Mesenchymal stem cell (in vitro differentiated cells and primary cell): ENCODE data around the gene PGK1.
A peak's percentile ranks its signal among the peaks of the same experiment; 100 is the strongest.

Source experiments
- DNase-seq: peaks from one replicate; pipeline ENCODE4 v3.0.0-alpha.2; 2013
- H2AFZ ChIP-seq: one replicate; pipeline ENCODE4 v1.6.1; 2013; ENCODE audit warnings: low read depth, mild to moderate bottlenecking, control low read depth, inconsistent platforms, low read length, moderate library complexity
- H2AK5ac ChIP-seq: 2 replicates; pipeline ENCODE4 v1.6.1; 2013; ENCODE audit warnings: low read length, moderate library complexity, mild to moderate bottlenecking, inconsistent platforms; ENCODE audit not compliant: severe bottlenecking
- H2BK120ac ChIP-seq: one replicate; pipeline ENCODE4 v1.6.1; 2013; ENCODE audit warnings: low read depth, mild to moderate bottlenecking, inconsistent platforms, low read length, moderate library complexity
- H2BK12ac ChIP-seq, 2 experiments: one replicate each; pipeline ENCODE4 v1.6.1; 2013; ENCODE audit warnings: inconsistent platforms in 2 of 2, low read length in 2 of 2, mild to moderate bottlenecking in 2 of 2, moderate library complexity in 2 of 2, control low read depth in 1 of 2
- H2BK15ac ChIP-seq: one replicate; pipeline ENCODE4 v1.6.1; 2013; ENCODE audit warnings: mild to moderate bottlenecking, low read depth, inconsistent platforms; ENCODE audit not compliant: poor library complexity, severe bottlenecking
- H2BK5ac ChIP-seq: 2 replicates; pipeline ENCODE4 v1.6.1; 2013; ENCODE audit warnings: low read depth, mild to moderate bottlenecking, low read length, control low read depth, inconsistent platforms; ENCODE audit not compliant: poor library complexity, severe bottlenecking
- H3K14ac ChIP-seq, 2 experiments: one replicate each; pipeline ENCODE4 v1.6.1; 2013; ENCODE audit warnings: inconsistent platforms in 2 of 2, low read length in 2 of 2, control low read depth in 1 of 2, mild to moderate bottlenecking in 1 of 2, moderate library complexity in 1 of 2
- H3K18ac ChIP-seq, 2 experiments: one replicate each; pipeline ENCODE4 v1.6.1; 2013; ENCODE audit warnings: inconsistent platforms in 2 of 2, low read length in 2 of 2, control low read depth in 1 of 2, low read depth in 1 of 2, mild to moderate bottlenecking in 1 of 2
- H3K23ac ChIP-seq, 2 experiments: one replicate each; pipeline ENCODE4 v1.6.1; 2013; ENCODE audit warnings: inconsistent platforms in 2 of 2, low read length in 2 of 2, mild to moderate bottlenecking in 2 of 2, moderate library complexity in 2 of 2, control low read depth in 1 of 2
- H3K27ac ChIP-seq: 2 replicates; pipeline ENCODE4 v1.5.1; 2013; ENCODE audit warnings: mild to moderate bottlenecking, moderate library complexity, low read length, control low read depth, inconsistent platforms; ENCODE audit not compliant: poor library complexity, severe bottlenecking
- H3K27me3 ChIP-seq, 2 experiments: 2 replicates each; pipeline versions ENCODE4 v1.6.1 to v1.7.0; 2013; ENCODE audit warnings: low read length in 2 of 2, mild to moderate bottlenecking in 2 of 2, moderate library complexity in 2 of 2, control low read depth in 1 of 2, inconsistent platforms in 1 of 2; ENCODE audit not compliant: control insufficient read depth in 1 of 2, insufficient read depth in 1 of 2
- H3K36me3 ChIP-seq, 2 experiments: 2 replicates each; pipeline versions ENCODE4 v1.6.1 to v1.7.0; 2013; ENCODE audit warnings: low read length in 2 of 2, control low read depth in 1 of 2, inconsistent platforms in 1 of 2, low read depth in 1 of 2, mild to moderate bottlenecking in 1 of 2; ENCODE audit not compliant: insufficient read depth in 2 of 2, control insufficient read depth in 1 of 2
- H3K4ac ChIP-seq, 2 experiments: one replicate each; pipeline ENCODE4 v1.6.1; 2013; ENCODE audit warnings: inconsistent platforms in 2 of 2, low read length in 2 of 2, mild to moderate bottlenecking in 2 of 2, moderate library complexity in 2 of 2, control low read depth in 1 of 2, low read depth in 1 of 2
- H3K4me1 ChIP-seq: 2 replicates; pipeline ENCODE4 v1.6.1; 2013; ENCODE audit warnings: low read depth, low read length, control low read depth; ENCODE audit not compliant: control insufficient read depth, insufficient read depth
- H3K4me2 ChIP-seq: 2 replicates; pipeline ENCODE4 v1.6.1; 2013; ENCODE audit warnings: low read length, mild to moderate bottlenecking, inconsistent platforms; ENCODE audit not compliant: poor library complexity, severe bottlenecking
- H3K4me3 ChIP-seq, 2 experiments: 2 replicates each; pipeline versions ENCODE4 v1.5.1 to v1.7.0; 2013; ENCODE audit warnings: low read length in 2 of 2, mild to moderate bottlenecking in 2 of 2, control low read depth in 1 of 2, low read depth in 1 of 2; ENCODE audit not compliant: insufficient read depth in 1 of 2
- H3K79me1 ChIP-seq: replicated peaks from 2 replicates; pipeline ENCODE4 v1.6.1; 2013; ENCODE audit warnings: mild to moderate bottlenecking, control low read depth, low read length, inconsistent platforms; ENCODE audit not compliant: poor library complexity, severe bottlenecking
- H3K9ac ChIP-seq: 2 replicates; pipeline ENCODE4 v1.7.0; 2013; ENCODE audit warnings: mild to moderate bottlenecking, low read length, moderate library complexity
- H3K9me3 ChIP-seq: 2 replicates; pipeline ENCODE4 v1.7.0; 2013; ENCODE audit warnings: mild to moderate bottlenecking, low read length; ENCODE audit not compliant: control insufficient read depth
- H4K8ac ChIP-seq: one replicate; pipeline ENCODE4 v1.6.1; 2013; ENCODE audit warnings: inconsistent platforms, mild to moderate bottlenecking, low read length, moderate library complexity
- H4K91ac ChIP-seq: one replicate; pipeline ENCODE4 v1.6.1; 2013; ENCODE audit warnings: mild to moderate bottlenecking, low read length, inconsistent platforms
- WGBS: methylation state at CpG from one replicate; pipeline ENCODE4 v1.1.7; 2013; ENCODE audit warnings: mixed read lengths; 5-methylcytosine and 5-hydroxymethylcytosine counted together

The PGK1 gene

GRCh38 chrX:78106651-78106986 is 2.6 kb downstream of the PGK1 start:
- peaks cover 2% of the 10 kb centered on the region for H3K4me1 ChIP-seq
- H3K79me1 ChIP-seq = no peaks in the 10 kb centered on the region
- peaks cover 3 to 27% of the 10 kb centered on the region in 2 experiments for H3K36me3 ChIP-seq
- no peak overlapping the region for H3K9ac ChIP-seq
- H4K8ac ChIP-seq = no peak overlapping the region
- H3K14ac ChIP-seq = no peak overlapping the region
- H3K23ac ChIP-seq = no peak overlapping the region
- H2BK5ac ChIP-seq = no peak overlapping the region
- H4K91ac ChIP-seq = no peak overlapping the region
- H3K18ac ChIP-seq = no peak overlapping the region
- H3K4ac ChIP-seq = no peak overlapping the region
- DNase-seq = no peak
- no peaks in the 10 kb centered on the region for H3K27me3 ChIP-seq
- no peaks in the 10 kb centered on the region for H3K9me3 ChIP-seq
- H2BK120ac ChIP-seq = no peak overlapping the region
- H3K4me3 ChIP-seq = peak overlapping the region in 1 of 2 experiments; percentile 94
- no peak overlapping the region for H3K4me2 ChIP-seq
- H2BK12ac ChIP-seq = no peak overlapping the region
- 100% methylated on average over 1 of the region's 1 CpG for WGBS
- no peak overlapping the region for H2BK15ac ChIP-seq
- H3K27ac ChIP-seq = no peak overlapping the region
- H2AFZ ChIP-seq = no peak overlapping the region
- H2AK5ac ChIP-seq = no peak overlapping the region

- no peak overlapping the region for H2AFZ ChIP-seq
- DNase-seq = no peak
- no peak overlapping the region for H2BK12ac ChIP-seq
- H3K9ac ChIP-seq = no peak overlapping the region
- no peaks in the 10 kb centered on the region for H3K27me3 ChIP-seq
- H3K18ac ChIP-seq = no peak overlapping the region
- H3K79me1 ChIP-seq = peaks cover 2% of the 10 kb centered on the region
- peaks cover 11 to 55% of the 10 kb centered on the region in 2 experiments for H3K36me3 ChIP-seq
- H3K23ac ChIP-seq = no peak overlapping the region
- no peak overlapping the region for H3K14ac ChIP-seq
- H2AK5ac ChIP-seq = no peak overlapping the region
- WGBS = no CpG with 5 or more reads among the region's 2 CpGs
- H3K27ac ChIP-seq = no peak overlapping the region
- H2BK120ac ChIP-seq = no peak overlapping the region
- H4K8ac ChIP-seq = no peak overlapping the region
- H3K4me3 ChIP-seq = no peak overlapping the region
- no peaks in the 10 kb centered on the region for H3K4me1 ChIP-seq
- no peak overlapping the region for H3K4ac ChIP-seq
- H2BK15ac ChIP-seq = no peak overlapping the region
- H2BK5ac ChIP-seq = no peak overlapping the region
- no peaks in the 10 kb centered on the region for H3K9me3 ChIP-seq
- no peak overlapping the region for H3K4me2 ChIP-seq
- H4K91ac ChIP-seq = no peak overlapping the region
These were observed 5.4 kb downstream of the PGK1 start for GRCh38 chrX:78109458-78109857.

- Histone ChIP-seq H3K23ac (no peak overlapping the region), H3K4ac (no peak overlapping the region)
These were observed 7.3 kb downstream of the PGK1 start for GRCh38 chrX:78111140-78111931.

DNA sequence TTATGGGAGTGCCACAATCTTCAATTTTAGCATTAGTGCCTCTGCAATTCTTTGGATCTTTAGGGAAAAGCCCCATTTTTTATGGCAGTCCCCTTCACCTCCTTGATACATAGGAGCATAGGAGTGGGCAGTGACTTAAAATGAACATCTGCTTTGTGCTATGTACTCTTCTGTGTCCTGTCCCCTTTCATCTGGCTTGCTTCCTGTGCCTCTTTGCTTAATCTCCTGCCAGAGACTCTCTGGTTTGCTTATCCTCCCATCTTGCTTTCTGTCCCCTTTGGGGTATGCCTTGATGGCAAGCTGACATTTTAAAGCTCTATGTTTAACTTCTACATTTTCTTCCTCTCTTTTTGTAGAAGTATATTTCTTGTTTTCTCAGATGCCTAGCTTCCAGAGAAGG is 12.3 kb downstream of the PGK1 start:
- no peak overlapping the region for H2AK5ac ChIP-seq
- H3K9me3 ChIP-seq = no peaks in the 10 kb centered on the region
- no peak overlapping the region for H2BK5ac ChIP-seq
- no peak overlapping the region for H3K9ac ChIP-seq
- H3K14ac ChIP-seq = no peak overlapping the region
- no peak overlapping the region for H2BK120ac ChIP-seq
- H3K36me3 ChIP-seq = peaks cover 26 to 96% of the 10 kb centered on the region in 2 experiments
- no peak overlapping the region for H3K4me2 ChIP-seq
- no peak overlapping the region for H2AFZ ChIP-seq
- H3K4ac ChIP-seq = no peak overlapping the region
- no peak overlapping the region for H3K18ac ChIP-seq
- H4K8ac ChIP-seq = no peak overlapping the region
- no peak overlapping the region for H4K91ac ChIP-seq
- no peak overlapping the region for H3K27ac ChIP-seq
- no peak overlapping the region for H3K4me3 ChIP-seq
- no peak overlapping the region for H2BK12ac ChIP-seq
- peaks cover 2% of the 10 kb centered on the region for H3K79me1 ChIP-seq
- no peaks in the 10 kb centered on the region for H3K27me3 ChIP-seq
- no peak for DNase-seq
- H2BK15ac ChIP-seq = no peak overlapping the region
- H3K4me1 ChIP-seq = no peaks in the 10 kb centered on the region
- no peak overlapping the region for H3K23ac ChIP-seq

More at GRCh38 chrX:78111140-78111931, 7.3 kb downstream of the PGK1 start:
- H3K9me3 ChIP-seq = no peaks in the 10 kb centered on the region
- H4K8ac ChIP-seq = no peak overlapping the region
- H2BK15ac ChIP-seq = no peak overlapping the region
- WGBS = 95% methylated on average over 7 of the region's 10 CpGs
- no peak for DNase-seq
- no peak overlapping the region for H3K14ac ChIP-seq
- H3K4me1 ChIP-seq = no peaks in the 10 kb centered on the region
- H3K27ac ChIP-seq = no peak overlapping the region
- H2AFZ ChIP-seq = no peak overlapping the region
- H2AK5ac ChIP-seq = no peak overlapping the region
- peaks cover 2% of the 10 kb centered on the region for H3K79me1 ChIP-seq
- no peak overlapping the region for H2BK120ac ChIP-seq
- H4K91ac ChIP-seq = no peak overlapping the region
- no peak overlapping the region for H3K4me3 ChIP-seq
- no peaks in the 10 kb centered on the region for H3K27me3 ChIP-seq
- no peak overlapping the region for H2BK12ac ChIP-seq
- H3K9ac ChIP-seq = no peak overlapping the region
- peaks cover 14 to 69% of the 10 kb centered on the region in 2 experiments for H3K36me3 ChIP-seq
- no peak overlapping the region for H3K4me2 ChIP-seq
- H2BK5ac ChIP-seq = no peak overlapping the region
- no peak overlapping the region for H3K18ac ChIP-seq
